HG03575 (cell line): ENCODE results near the gene KRT85.
"Not testable (repeated sequence)": the region's sequence is repeated elsewhere in the genome, so short reads cannot be mapped to it uniquely, and the experiment has no call there.

Experiments
- ATAC-seq: cut with Tn5 transposase; IDR thresholded peaks from one replicate; pipeline ENCODE4 v1.9.1; 2021; ENCODE audit not compliant: unreplicated experiment, insufficient number of reproducible peaks, low FRiP score; ENCODE audit errors: extremely low read depth

KRT85 gene

GRCh38 chr12:52354200-52354599 lies 13.1 kb downstream of the KRT85 start:
- ATAC-seq: no peak

- no peak for ATAC-seq
These were observed 13.5 kb downstream of the KRT85 start for GRCh38 chr12:52353766-52354165.

GRCh38 chr12:52352951-52353350 lies 14.3 kb downstream of the KRT85 start:
- no peak for ATAC-seq

GRCh38 chr12:52351196-52352059 lies 15.9 kb downstream of the KRT85 start:
- no peak for ATAC-seq

GRCh38 chr12:52350786-52351185 lies 16.5 kb downstream of the KRT85 start:
- ATAC-seq: no peak

- no peak for ATAC-seq
These were observed 17.2 kb downstream of the KRT85 start for GRCh38 chr12:52350021-52350620.

- no peak for ATAC-seq
These were observed 18.1 kb downstream of the KRT85 start for GRCh38 chr12:52349196-52349595.

- ATAC-seq: no peak
These were observed 19.4 kb downstream of the KRT85 start for GRCh38 chr12:52347551-52348510.

- no peak for ATAC-seq
These were observed 20.3 kb downstream of the KRT85 start for GRCh38 chr12:52347016-52347415.

GRCh38 chr12:52346593-52346992 lies 20.7 kb downstream of the KRT85 start:
- ATAC-seq: no peak

GRCh38 chr12:52345041-52345440 lies 22.2 kb downstream of the KRT85 start:
- not testable (repeated sequence) for ATAC-seq

GRCh38 chr12:52344111-52344510 lies 23.2 kb downstream of the KRT85 start:
- ATAC-seq: no peak

- ATAC-seq: no peak
These were observed 23.7 kb downstream of the KRT85 start for GRCh38 chr12:52343550-52343949.

- ATAC-seq: no peak
These were observed 24.3 kb downstream of the KRT85 start for GRCh38 chr12:52342781-52343490.

- no peak for ATAC-seq
These were observed 26.2 kb downstream of the KRT85 start for GRCh38 chr12:52341066-52341580.

GRCh38 chr12:52338241-52338960 lies 28.9 kb downstream of the KRT85 start:
- ATAC-seq: no peak

GRCh38 chr12:52337054-52337453 lies 30.2 kb downstream of the KRT85 start:
- ATAC-seq: no peak

- ATAC-seq: no peak
These were observed 30.6 kb downstream of the KRT85 start for GRCh38 chr12:52336641-52337040.
